SK-N-SH treated with all-trans-retinoic acid at 6 μM for 48 hours (cell line): ENCODE measurements around the gene GFRA1.

Experiments
- ATAC-seq: fragments of 200-7000 bp; cut with Tn5 transposase; 3 replicates; pipeline ENCODE4 v1.9.1; 2020; ENCODE audit warnings: mild to moderate bottlenecking, moderate library complexity
- ARNTL ChIP-seq: fragments of 450-650 bp; formaldehyde crosslinking; IDR thresholded peaks from 2 replicates; pipeline ENCODE4 v1.5.0; 2020; ENCODE audit warnings: low read depth, mild to moderate bottlenecking, moderate library complexity, borderline replicate concordance
- BACH2 ChIP-seq: fragments of 250-450 bp; sonication (Bioruptor Pico); IDR thresholded peaks from 2 replicates; pipeline ENCODE4 v1.9.0; 2021; ENCODE audit warnings: mild to moderate bottlenecking, borderline replicate concordance
- CSDC2 ChIP-seq: fragments of 250-450 bp; sonication (Bioruptor Pico); IDR thresholded peaks from 2 replicates; pipeline ENCODE4 v1.5.0; 2020; ENCODE audit warnings: mild to moderate bottlenecking, moderate library complexity
- ESRRG ChIP-seq: fragments of 250-450 bp; sonication (Bioruptor Pico); IDR thresholded peaks from 2 replicates; pipeline ENCODE4 v1.6.1; 2021; ENCODE audit warnings: mild to moderate bottlenecking
- GLIS3 ChIP-seq: fragments of 250-450 bp; sonication (Bioruptor Pico); IDR thresholded peaks from 2 replicates; pipeline ENCODE4 v1.5.0; 2020; ENCODE audit warnings: mild to moderate bottlenecking, moderate library complexity
- ISL1 ChIP-seq: fragments of 250-450 bp; sonication (Bioruptor Pico); IDR thresholded peaks from 2 replicates; pipeline ENCODE4 v2.1.2; 2022; ENCODE audit warnings: mild to moderate bottlenecking, moderate library complexity
- OSR1 ChIP-seq: fragments of 250-450 bp; sonication (Bioruptor Pico); IDR thresholded peaks from 2 replicates; pipeline ENCODE4 v1.8.0; 2022; ENCODE audit warnings: moderate library complexity, mild to moderate bottlenecking, inconsistent platforms
- PPARA ChIP-seq: fragments of 250-450 bp; sonication (Bioruptor Pico); IDR thresholded peaks from 2 replicates; pipeline ENCODE4 v1.5.0; 2020; ENCODE audit warnings: mild to moderate bottlenecking, borderline replicate concordance
- RARB ChIP-seq: fragments of 250-450 bp; sonication (Bioruptor Pico); IDR thresholded peaks from 2 replicates; pipeline ENCODE4 v1.8.0; 2021; ENCODE audit warnings: mild to moderate bottlenecking, moderate library complexity
- SNAI2 ChIP-seq: fragments of 250-450 bp; sonication (Bioruptor Pico); IDR thresholded peaks from 2 replicates; pipeline ENCODE4 v1.5.0; 2020; ENCODE audit warnings: mild to moderate bottlenecking, moderate library complexity
- TCF4 ChIP-seq: fragments of 250-450 bp; sonication (Bioruptor Pico); IDR thresholded peaks from 2 replicates; pipeline ENCODE4 v1.8.0; 2021; ENCODE audit warnings: mild to moderate bottlenecking, moderate library complexity, borderline replicate concordance
- TOX ChIP-seq: fragments of 250-450 bp; sonication (Bioruptor Pico); IDR thresholded peaks from 2 replicates; pipeline ENCODE4 v1.8.0; 2021; ENCODE audit warnings: mild to moderate bottlenecking, moderate library complexity, borderline replicate concordance
- ZC3H10 ChIP-seq: fragments of 250-450 bp; sonication (Bioruptor Pico); IDR thresholded peaks from 2 replicates; pipeline ENCODE4 v1.5.1; 2021; ENCODE audit warnings: mild to moderate bottlenecking, moderate library complexity
- ZFP3 ChIP-seq: fragments of 250-450 bp; sonication (Bioruptor Pico); IDR thresholded peaks from 2 replicates; pipeline ENCODE4 v1.5.0; 2020; ENCODE audit warnings: mild to moderate bottlenecking, moderate library complexity
- ZFP30 ChIP-seq: fragments of 450-650 bp; formaldehyde crosslinking; IDR thresholded peaks from 2 replicates; pipeline ENCODE4 v1.5.0; 2022; ENCODE audit warnings: mild to moderate bottlenecking, moderate library complexity
- ZNF565 ChIP-seq: fragments of 450-650 bp; formaldehyde crosslinking; conservative IDR thresholded peaks from 2 replicates; pipeline ENCODE4 v1.5.0; 2020; ENCODE audit warnings: low read depth, mild to moderate bottlenecking, moderate library complexity
- ZNF8 ChIP-seq: fragments of 450-650 bp; formaldehyde crosslinking; IDR thresholded peaks from 2 replicates; pipeline ENCODE4 v1.5.0; 2020; ENCODE audit warnings: mild to moderate bottlenecking, moderate library complexity
- TF ChIP-seq, protein P1 (sequence below): fragments of 250-450 bp; sonication (Bioruptor Pico); IDR thresholded peaks from 2 replicates; pipeline ENCODE4 v1.5.1; 2021; ENCODE audit warnings: mild to moderate bottlenecking, moderate library complexity
- TF ChIP-seq, protein P2 (sequence below): fragments of 250-450 bp; sonication (Bioruptor Pico); IDR thresholded peaks from 2 replicates; pipeline ENCODE4 v1.5.1; 2020; ENCODE audit warnings: low read depth, mild to moderate bottlenecking, moderate library complexity
- TF ChIP-seq, protein P3 (sequence below): fragments of 250-450 bp; sonication (Bioruptor Pico); IDR thresholded peaks from 2 replicates; pipeline ENCODE4 v1.5.0; 2020; ENCODE audit warnings: mild to moderate bottlenecking, moderate library complexity
- TF ChIP-seq, protein P4 (sequence below): fragments of 250-450 bp; sonication (Bioruptor Pico); IDR thresholded peaks from 2 replicates; pipeline ENCODE4 v1.8.0; 2021; ENCODE audit warnings: low read depth, mild to moderate bottlenecking, moderate library complexity, borderline replicate concordance

The GFRA1 gene

DNA sequence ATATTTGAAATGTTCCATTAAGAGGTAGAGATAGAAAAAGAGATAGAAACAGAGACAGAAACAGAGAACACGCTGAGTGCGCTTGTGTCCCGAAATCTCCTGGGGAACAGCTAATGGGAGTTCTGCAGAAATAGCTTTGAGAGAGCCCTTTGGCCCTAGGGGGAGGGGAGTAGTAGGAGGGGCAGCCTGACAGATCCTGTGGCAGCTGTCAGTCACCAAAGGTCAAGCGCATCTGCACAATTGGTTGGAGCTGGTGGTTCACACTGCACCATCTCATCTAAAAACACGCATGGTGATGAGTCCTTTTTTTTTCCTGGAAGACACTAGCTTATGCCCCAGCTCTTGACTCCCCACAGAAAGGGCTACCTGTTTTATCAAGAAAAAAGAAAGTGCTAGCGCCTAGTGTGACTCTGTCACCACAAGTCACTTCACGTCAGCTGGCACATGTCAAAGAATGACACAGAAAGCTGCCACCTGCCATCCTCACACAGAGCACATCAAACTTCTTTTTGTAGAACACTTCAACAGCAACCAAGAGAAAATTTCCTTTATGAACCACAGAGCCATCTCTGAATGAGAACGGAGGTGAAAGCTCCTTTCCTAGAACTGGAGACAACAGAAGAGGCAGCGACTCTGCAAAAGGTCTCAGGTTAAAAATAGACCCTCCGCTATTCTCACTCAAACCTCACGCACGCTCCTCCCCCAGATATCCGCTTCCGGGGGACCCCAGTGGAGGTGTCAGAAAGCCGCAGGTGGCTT lies 125.7 kb downstream of the GFRA1 start (continued):
- TF ChIP-seq, protein P1, sequence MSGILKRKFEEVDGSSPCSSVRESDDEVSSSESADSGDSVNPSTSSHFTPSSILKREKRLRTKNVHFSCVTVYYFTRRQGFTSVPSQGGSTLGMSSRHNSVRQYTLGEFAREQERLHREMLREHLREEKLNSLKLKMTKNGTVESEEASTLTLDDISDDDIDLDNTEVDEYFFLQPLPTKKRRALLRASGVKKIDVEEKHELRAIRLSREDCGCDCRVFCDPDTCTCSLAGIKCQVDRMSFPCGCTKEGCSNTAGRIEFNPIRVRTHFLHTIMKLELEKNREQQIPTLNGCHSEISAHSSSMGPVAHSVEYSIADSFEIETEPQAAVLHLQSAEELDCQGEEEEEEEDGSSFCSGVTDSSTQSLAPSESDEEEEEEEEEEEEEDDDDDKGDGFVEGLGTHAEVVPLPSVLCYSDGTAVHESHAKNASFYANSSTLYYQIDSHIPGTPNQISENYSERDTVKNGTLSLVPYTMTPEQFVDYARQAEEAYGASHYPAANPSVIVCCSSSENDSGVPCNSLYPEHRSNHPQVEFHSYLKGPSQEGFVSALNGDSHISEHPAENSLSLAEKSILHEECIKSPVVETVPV = no peak

DNA sequence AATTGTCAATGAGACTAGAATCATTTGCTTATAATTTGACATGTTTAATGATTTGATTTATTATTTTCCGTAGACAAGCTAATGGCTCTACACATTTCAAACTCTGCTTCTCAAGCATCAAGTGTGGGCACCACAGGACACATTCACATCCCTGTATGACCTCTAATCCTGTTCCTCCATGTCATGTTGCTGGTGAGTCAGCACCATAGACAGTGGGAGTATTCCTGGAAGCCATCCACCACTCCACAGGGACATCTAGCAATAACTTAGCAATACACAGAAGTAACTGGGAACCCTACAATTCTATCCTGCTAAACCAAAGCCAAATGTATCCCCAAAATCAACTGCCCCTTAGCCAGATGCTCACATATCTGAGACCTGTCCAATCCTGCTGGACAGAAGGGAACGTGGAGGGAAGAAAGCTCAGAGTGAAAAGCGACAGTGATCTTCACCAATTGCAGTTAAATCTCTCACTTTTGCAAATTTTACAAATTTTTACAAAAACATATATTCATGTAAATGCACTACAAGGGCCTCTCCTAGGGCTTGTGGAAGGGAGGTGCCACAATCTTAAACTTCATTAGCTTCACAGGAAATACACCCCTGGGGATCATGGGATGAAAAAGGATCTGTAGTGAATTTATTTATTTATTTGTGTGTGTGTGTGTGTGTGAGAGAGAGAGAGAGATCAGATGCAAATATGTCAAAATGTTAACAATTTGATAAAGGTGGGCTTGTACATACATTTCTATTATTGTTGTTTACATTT lies 126.5 kb downstream of the GFRA1 start:
- TF ChIP-seq ZNF565 (CRISPR knock-in tag) (no peak), OSR1 (CRISPR knock-in tag) (no peak), ZFP30 (no peak), ISL1 (no peak), RARB (CRISPR knock-in tag) (no peak), PPARA (CRISPR knock-in tag) (no peak), SNAI2 (CRISPR knock-in tag) (no peak), TCF4 (CRISPR knock-in tag) (no peak), GLIS3 (CRISPR knock-in tag) (no peak), ZFP3 (CRISPR knock-in tag) (no peak), ESRRG (CRISPR knock-in tag) (no peak), BACH2 (CRISPR knock-in tag) (no peak), CSDC2 (no peak), ZNF8 (CRISPR knock-in tag) (no peak), TOX (no peak), ZC3H10 (CRISPR knock-in tag) (no peak)
- TF ChIP-seq, protein P2, sequence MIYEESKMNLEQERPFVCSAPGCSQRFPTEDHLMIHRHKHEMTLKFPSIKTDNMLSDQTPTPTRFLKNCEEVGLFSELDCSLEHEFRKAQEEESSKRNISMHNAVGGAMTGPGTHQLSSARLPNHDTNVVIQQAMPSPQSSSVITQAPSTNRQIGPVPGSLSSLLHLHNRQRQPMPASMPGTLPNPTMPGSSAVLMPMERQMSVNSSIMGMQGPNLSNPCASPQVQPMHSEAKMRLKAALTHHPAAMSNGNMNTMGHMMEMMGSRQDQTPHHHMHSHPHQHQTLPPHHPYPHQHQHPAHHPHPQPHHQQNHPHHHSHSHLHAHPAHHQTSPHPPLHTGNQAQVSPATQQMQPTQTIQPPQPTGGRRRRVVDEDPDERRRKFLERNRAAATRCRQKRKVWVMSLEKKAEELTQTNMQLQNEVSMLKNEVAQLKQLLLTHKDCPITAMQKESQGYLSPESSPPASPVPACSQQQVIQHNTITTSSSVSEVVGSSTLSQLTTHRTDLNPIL = no peak
- TF ChIP-seq, protein P3, sequence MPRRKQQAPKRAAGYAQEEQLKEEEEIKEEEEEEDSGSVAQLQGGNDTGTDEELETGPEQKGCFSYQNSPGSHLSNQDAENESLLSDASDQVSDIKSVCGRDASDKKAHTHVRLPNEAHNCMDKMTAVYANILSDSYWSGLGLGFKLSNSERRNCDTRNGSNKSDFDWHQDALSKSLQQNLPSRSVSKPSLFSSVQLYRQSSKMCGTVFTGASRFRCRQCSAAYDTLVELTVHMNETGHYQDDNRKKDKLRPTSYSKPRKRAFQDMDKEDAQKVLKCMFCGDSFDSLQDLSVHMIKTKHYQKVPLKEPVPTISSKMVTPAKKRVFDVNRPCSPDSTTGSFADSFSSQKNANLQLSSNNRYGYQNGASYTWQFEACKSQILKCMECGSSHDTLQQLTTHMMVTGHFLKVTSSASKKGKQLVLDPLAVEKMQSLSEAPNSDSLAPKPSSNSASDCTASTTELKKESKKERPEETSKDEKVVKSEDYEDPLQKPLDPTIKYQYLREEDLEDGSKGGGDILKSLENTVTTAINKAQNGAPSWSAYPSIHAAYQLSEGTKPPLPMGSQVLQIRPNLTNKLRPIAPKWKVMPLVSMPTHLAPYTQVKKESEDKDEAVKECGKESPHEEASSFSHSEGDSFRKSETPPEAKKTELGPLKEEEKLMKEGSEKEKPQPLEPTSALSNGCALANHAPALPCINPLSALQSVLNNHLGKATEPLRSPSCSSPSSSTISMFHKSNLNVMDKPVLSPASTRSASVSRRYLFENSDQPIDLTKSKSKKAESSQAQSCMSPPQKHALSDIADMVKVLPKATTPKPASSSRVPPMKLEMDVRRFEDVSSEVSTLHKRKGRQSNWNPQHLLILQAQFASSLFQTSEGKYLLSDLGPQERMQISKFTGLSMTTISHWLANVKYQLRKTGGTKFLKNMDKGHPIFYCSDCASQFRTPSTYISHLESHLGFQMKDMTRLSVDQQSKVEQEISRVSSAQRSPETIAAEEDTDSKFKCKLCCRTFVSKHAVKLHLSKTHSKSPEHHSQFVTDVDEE (CRISPR knock-in tag) = no peak
- TF ChIP-seq, protein P1 = no peak
- TF ChIP-seq, protein P4, sequence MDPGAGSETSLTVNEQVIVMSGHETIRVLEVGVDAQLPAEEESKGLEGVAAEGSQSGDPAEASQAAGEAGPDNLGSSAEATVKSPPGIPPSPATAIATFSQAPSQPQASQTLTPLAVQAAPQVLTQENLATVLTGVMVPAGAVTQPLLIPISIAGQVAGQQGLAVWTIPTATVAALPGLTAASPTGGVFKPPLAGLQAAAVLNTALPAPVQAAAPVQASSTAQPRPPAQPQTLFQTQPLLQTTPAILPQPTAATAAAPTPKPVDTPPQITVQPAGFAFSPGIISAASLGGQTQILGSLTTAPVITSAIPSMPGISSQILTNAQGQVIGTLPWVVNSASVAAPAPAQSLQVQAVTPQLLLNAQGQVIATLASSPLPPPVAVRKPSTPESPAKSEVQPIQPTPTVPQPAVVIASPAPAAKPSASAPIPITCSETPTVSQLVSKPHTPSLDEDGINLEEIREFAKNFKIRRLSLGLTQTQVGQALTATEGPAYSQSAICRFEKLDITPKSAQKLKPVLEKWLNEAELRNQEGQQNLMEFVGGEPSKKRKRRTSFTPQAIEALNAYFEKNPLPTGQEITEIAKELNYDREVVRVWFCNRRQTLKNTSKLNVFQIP = no peak
- no peak for ATAC-seq

DNA sequence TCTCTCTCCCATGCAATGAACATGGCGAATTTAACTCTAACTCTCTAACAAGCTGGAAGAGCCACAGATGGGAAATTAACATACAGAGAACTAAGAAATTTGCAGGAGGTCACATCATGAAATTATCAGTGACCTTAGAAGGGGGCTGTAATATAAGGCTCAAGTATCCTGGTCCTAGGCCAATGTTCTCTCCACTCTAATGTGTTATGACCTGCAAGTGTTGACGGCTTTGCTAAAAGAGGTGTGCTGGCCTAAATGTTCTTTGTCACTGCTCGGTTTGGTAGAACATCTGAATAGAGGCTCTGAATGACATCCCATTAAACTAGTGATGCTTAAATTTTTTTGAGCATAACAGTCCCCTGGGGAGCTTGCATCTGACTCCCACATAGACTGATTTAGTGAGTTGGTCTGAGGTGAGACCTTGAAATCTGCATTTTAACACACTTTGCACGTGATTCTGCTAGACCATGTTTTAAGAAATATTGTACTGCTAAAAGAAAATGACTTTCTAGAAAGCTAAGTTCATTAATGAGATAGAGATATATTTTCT lies 129.3 kb downstream of the GFRA1 start:
- ATAC-seq = no peak
- no peak for TF ChIP-seq ZNF8 (CRISPR knock-in tag)
- TF ChIP-seq ARNTL (CRISPR knock-in tag) = no peak
- TF ChIP-seq, all 23 proteins: peak for 0
